ENCODE data around the gene CYFIP1. TPM values are rescaled to one million over a fixed set of nuclear protein-coding genes. Genes with fewer than 3 reads are reported as not detected.

The CYFIP1 gene
- total and polyA plus RNA-seq, 2 of the 8 experiments (the other 6 are each of a cell fraction or from before 2014, with no cell fraction given) = 38.6 to 81.7 TPM

DNA sequence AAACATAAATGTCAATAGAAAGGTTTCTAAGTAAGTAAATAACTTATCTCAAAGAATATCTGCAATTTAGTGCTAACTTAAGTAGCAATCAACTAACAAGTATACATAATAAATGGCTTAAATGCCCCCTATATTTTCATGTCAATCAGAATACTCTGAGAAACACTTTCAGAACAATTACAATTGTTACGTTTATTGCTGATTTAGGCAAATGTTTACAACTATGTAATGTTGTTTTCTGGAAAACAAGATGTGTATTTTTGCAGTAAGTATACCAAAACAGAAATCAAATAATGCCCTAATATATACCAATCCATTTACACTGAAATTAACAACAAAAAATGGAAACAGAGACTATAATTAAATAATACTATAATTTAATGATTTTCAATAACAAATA, 46.0 kb upstream of the CYFIP1 start:
- Histone ChIP-seq H3K4me1 (replicated peaks in 1 of 4; ENCODE audit: control insufficient read depth in 3 of 4, insufficient read depth in 4 of 4, low read length in 3 of 4) (no peaks in the 10 kb centered on the region), H3K18ac (ENCODE audit: extremely low read depth, low read length) (no peak overlapping the region), H3K23me2 (ENCODE audit: low read depth, low read length) (no peaks in the 10 kb centered on the region), H3K9me3 (ENCODE audit: insufficient read depth in 2 of 2, low read depth in 1 of 2, low read length in 1 of 2) (no peaks in the 10 kb centered on the region), H2BK5ac (ENCODE audit: low read depth, low read length) (no peak overlapping the region), H4K91ac (replicated peaks; ENCODE audit: insufficient read length, low read length) (no peak overlapping the region), H2AK5ac (ENCODE audit: low read depth, low read length) (no peak overlapping the region), H2BK15ac (ENCODE audit: low read length) (no peak overlapping the region), H3K4me2 (ENCODE audit: insufficient read depth in 1 of 2, low read depth in 2 of 2, low read length in 2 of 2) (no peak overlapping the region), H3K4ac (replicated peaks; ENCODE audit: insufficient read length, low read depth, low read length) (no peak overlapping the region), H4K20me1 (replicated peaks in 1 of 2; ENCODE audit: control insufficient read depth in 1 of 2, insufficient read depth in 2 of 2, low read length in 2 of 2) (no peaks in the 10 kb centered on the region), H3K4me3 (ENCODE audit: extremely low read depth in 1 of 4, insufficient read depth in 2 of 4, low read depth in 3 of 4, low read length in 4 of 4) (no peak overlapping the region), H4K5ac (ENCODE audit: insufficient read length, low read depth, low read length) (no peak overlapping the region), H3K27me3 (replicated peaks in 1 of 4; ENCODE audit: control insufficient read depth in 3 of 4, extremely low read depth in 1 of 4, insufficient read depth in 3 of 4, low read length in 3 of 4) (no peaks in the 10 kb centered on the region), H3K79me2 (ENCODE audit: control insufficient read depth in 1 of 2, insufficient read depth in 2 of 2, low read length in 2 of 2) (no peaks in the 10 kb centered on the region), H3K36me3 (ENCODE audit: control insufficient read depth in 2 of 4, insufficient read depth in 4 of 4, low read length in 3 of 4) (peaks cover 10 to 50% (median 25%) of the 10 kb centered on the region in 4 experiments), H3K27ac (ENCODE audit: low read depth, low read length) (no peak overlapping the region), H3K56ac (replicated peaks; ENCODE audit: insufficient read length, low read depth, low read length) (no peak overlapping the region), H3K23ac (ENCODE audit: insufficient read length) (no peak overlapping the region), H3K14ac (ENCODE audit: insufficient read length) (no peak overlapping the region), H3K9ac (replicated peaks in 1 of 4; ENCODE audit: extremely low read depth in 1 of 4, low read depth in 3 of 4, low read length in 3 of 4) (no peak overlapping the region), H4K8ac (ENCODE audit: extremely low read depth, insufficient read depth, low read length) (no peak overlapping the region), H3K79me1 (ENCODE audit: low read depth, low read length) (no peaks in the 10 kb centered on the region), H2BK120ac (replicated peaks; ENCODE audit: low read depth, low read length) (no peak overlapping the region), H2BK20ac (ENCODE audit: low read length) (no peak overlapping the region), H2BK12ac (ENCODE audit: low read depth, low read length) (no peak overlapping the region), H2AFZ (ENCODE audit: low read length) (no peak overlapping the region)
- 92% methylated on average over 1 of the region's 1 CpG; no CpG with 5 or more reads in 1 of the 2 experiments for WGBS, 2 experiments (ENCODE audit: extremely low coverage in 1 of 2, insufficient coverage in 1 of 2, insufficient read length in 1 of 2, insufficient replicate concordance in 2 of 2, low coverage in 1 of 2, low lambda C conversion rate in 2 of 2, missing lambda C conversion rate in 1 of 2)
- CTCF ChIA-PET (ENCODE audit: partially characterized antibody) = no interaction called here
- DNase-seq (ENCODE audit: low read depth in 1 of 2, low spot score in 2 of 2) (no peak), FAIRE-seq (no peak)
- POLR2A ChIA-PET (ENCODE audit: partially characterized antibody) = no interaction called here
- TF ChIP-seq PHF8 (conservative IDR thresholded peaks at IDR 0.05; ENCODE audit: low read depth, low read length) = no peak
- no peak for TF ChIP-seq USF2 (IDR thresholded peaks at IDR 0.05; ENCODE audit: low read length)

Measured in H1 (cell line).